ENCODE results near the gene PHF21B.

Gene PHF21B

DNA sequence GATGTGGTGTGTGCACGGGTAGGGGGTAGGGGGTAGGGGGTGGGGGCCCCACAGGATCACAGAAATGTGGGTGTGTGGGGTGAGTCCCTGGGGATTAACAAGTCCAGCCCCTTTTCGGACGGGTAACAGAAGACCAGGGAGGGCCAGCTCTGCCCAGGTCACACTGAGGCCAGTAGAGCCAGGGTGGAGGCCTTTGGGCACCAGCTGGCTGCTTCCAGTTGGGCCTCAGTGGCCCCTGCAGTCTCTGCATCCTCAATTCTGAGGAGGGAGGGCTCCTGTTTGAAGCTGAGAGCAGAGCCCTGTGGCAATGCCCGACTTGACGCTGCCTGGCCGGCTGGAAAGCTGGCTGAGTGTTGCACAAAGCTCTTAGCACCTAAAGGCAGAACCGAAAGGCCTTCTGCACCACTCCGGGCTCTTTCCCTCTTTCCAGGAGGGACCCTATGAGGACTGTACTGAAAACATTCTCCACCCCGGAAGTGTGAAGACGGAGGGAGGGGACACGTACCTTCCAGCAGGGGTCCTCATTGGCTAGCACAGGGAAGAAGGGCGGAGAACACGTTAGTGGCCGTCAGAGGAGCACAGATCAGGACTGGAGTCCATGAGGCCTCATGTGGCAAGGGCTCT is 120.4 kb downstream of the PHF21B start:
- TF ChIP-seq, protein P1, sequence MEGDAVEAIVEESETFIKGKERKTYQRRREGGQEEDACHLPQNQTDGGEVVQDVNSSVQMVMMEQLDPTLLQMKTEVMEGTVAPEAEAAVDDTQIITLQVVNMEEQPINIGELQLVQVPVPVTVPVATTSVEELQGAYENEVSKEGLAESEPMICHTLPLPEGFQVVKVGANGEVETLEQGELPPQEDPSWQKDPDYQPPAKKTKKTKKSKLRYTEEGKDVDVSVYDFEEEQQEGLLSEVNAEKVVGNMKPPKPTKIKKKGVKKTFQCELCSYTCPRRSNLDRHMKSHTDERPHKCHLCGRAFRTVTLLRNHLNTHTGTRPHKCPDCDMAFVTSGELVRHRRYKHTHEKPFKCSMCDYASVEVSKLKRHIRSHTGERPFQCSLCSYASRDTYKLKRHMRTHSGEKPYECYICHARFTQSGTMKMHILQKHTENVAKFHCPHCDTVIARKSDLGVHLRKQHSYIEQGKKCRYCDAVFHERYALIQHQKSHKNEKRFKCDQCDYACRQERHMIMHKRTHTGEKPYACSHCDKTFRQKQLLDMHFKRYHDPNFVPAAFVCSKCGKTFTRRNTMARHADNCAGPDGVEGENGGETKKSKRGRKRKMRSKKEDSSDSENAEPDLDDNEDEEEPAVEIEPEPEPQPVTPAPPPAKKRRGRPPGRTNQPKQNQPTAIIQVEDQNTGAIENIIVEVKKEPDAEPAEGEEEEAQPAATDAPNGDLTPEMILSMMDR (IDR thresholded peaks at IDR 0.05): no peak
- peak in 1 of 2 donors; percentile 51 for DNase-seq
- intact Hi-C loops (cut with DNase I; ENCODE audit: low total_unique reads): no loop called here
- Histone ChIP-seq H3K9me3 (no peaks in the 10 kb centered on the region), H3K27me3 (peaks cover 0 to 6% of the 10 kb centered on the region in 2 donors), H3K4me3 (no peak overlapping the region), H3K27ac (no peak overlapping the region), H3K4me1 (no peaks in the 10 kb centered on the region), H3K36me3 (no peaks in the 10 kb centered on the region)

DNA sequence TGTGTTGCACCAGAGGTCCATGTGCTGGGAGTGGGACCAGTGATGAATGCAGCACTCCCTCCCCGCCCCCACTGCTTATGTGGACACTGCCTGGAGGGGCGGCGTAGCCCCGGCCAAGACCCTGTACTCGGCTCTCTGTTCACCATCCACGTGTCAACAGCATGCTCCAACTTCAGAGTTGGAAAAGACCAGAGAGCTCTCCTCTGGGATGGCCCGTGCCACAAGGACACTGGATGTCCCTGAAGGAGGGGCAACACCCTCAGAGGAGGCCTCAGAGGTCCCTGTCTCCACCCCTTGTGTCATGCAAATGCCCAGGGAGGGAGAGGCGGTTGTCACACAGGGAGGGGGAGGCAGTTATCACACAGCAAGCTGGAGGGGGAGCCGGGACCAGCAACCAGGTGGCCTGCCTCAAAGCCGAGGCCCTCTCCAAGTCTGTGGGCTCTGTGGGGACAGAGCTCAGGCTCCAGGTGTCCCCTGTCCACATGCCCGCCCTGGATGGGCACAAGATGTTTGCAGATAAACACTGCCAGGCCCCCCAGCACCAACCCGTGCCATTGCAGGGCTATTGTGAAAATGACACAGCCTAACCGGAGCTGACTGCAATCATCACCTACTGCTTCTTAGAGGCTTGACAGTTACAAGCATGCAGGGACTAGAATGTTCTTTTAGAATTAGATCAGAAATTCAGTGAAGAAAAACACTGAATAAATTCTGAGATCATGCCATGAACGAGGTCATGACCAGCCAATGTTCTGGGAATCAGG is 121.1 kb downstream of the PHF21B start:
- peaks cover 0 to 6% of the 10 kb centered on the region in 2 donors for H3K27me3 ChIP-seq
- intact Hi-C loops (cut with DNase I; ENCODE audit: low total_unique reads): no loop called here
- H3K9me3 ChIP-seq: no peaks in the 10 kb centered on the region
- H3K4me1 ChIP-seq: no peaks in the 10 kb centered on the region
- no peak overlapping the region for H3K27ac ChIP-seq
- DNase-seq: peak in 1 of 2 donors; percentile 48
- no peak overlapping the region for H3K4me3 ChIP-seq
- TF ChIP-seq, protein P1 (IDR thresholded peaks at IDR 0.05): no peak
- no peaks in the 10 kb centered on the region for H3K36me3 ChIP-seq

DNA sequence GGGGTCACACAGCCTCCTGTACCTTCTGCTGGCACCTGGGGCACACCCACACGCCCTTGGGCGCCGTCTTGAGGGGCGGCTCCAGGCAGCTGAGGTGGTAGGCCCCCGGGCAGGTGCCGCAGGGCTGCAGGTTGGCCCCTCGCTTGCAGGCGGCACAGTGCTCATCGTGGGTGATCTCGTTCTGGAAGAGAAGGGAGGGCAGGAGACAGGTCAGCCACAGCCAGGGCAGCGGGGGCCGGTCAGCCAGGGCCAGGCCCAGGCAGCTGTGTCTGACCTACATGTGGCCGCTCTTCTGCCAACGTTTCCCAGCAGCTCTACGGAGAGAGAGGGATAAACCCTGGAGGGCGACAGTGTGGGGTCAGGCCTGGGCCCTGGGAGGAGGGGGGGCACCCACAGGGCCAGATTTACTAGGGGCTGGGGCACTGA is 121.9 kb downstream of the PHF21B start:
- Histone ChIP-seq H3K27ac (no peak overlapping the region), H3K9me3 (no peaks in the 10 kb centered on the region), H3K4me3 (no peak overlapping the region), H3K36me3 (no peaks in the 10 kb centered on the region), H3K4me1 (no peaks in the 10 kb centered on the region), H3K27me3 (peaks cover 0 to 6% of the 10 kb centered on the region in 2 donors)
- TF ChIP-seq, protein P1 (IDR thresholded peaks at IDR 0.05): no peak
- intact Hi-C loops (cut with DNase I; ENCODE audit: low total_unique reads): no loop called here
- peak in 1 of 2 donors; percentile 45 for DNase-seq

DNA sequence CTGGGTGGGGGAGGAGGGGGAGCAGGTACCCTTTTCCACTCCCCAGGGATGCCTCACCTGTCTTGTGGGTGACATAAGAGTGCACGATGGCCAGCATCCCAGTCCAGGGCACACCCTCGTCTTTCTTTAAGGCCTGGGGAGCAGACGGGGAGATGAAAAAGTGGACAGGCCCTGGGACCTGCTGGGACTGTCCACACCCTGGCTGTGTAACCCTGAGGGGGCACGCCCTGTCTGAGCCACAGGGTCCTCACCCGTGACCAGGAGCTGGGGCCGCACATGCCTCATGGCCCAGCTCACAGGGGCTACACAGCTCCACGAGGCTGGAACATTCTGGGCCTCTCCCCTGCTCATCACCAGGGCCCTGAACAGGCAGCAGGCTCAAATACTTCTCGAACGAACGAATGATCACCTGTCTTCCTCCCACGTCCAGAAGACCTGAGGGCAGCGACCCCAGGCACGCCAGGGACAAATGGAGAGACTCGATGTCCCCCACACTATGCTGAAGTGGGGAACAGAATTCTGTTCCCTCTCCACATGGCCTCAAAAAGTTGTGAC is 123.9 kb downstream of the PHF21B start:
- Histone ChIP-seq H3K27me3 (peaks cover 0 to 2% of the 10 kb centered on the region in 2 donors), H3K4me3 (no peak overlapping the region), H3K4me1 (no peaks in the 10 kb centered on the region), H3K9me3 (no peaks in the 10 kb centered on the region), H3K36me3 (no peaks in the 10 kb centered on the region), H3K27ac (no peak overlapping the region)
- intact Hi-C loops (cut with DNase I; ENCODE audit: low total_unique reads): no loop called here
- TF ChIP-seq, protein P1 (IDR thresholded peaks at IDR 0.05): no peak
- DNase-seq: peak in 1 of 2 donors; percentile 51

DNA sequence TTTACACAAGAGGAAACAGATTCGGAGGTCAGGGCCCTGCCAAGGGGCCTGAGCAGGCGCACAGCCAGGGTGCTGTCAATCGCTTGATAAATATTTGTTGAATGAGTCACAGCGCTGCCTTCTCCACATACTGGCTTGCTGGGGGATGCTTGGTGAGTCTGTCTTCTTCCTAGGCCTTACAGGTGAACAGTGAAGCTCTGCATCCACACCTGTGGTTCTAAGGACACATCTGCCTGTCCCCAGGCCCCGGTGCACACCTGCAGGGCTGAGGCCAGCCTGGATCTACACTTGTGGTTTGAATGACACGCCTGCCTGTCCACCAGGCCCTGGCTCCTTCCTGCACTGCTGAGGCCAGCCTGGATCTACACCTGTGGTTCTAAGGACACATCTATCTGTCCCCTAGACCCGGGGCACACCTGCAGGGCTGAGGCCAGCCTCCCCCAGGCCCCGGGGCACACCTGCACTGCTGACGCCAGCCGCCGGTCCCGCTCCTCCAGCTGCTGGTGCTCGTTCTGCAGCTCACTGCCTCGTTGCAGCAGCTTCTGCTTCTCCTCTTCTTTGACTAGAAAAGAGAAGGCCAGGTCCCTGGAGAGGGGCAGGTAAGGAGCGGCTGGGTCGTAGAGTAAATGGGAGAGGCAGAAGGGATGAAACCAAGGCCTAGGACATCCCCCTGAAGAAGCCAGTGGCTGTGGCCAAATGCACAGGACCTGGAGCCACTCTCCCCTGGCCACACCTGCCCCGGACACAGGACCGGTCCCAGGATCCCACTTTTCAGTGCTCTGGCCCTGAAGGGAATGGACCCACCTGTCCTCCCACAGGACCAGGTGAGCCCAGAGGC is 124.6 kb downstream of the PHF21B start:
- intact Hi-C loops (cut with DNase I; ENCODE audit: low total_unique reads): no loop called here
- H3K27me3 ChIP-seq: peaks cover 0 to 2% of the 10 kb centered on the region in 2 donors
- no peak overlapping the region for H3K27ac ChIP-seq
- no peaks in the 10 kb centered on the region for H3K4me1 ChIP-seq
- no peak overlapping the region for H3K4me3 ChIP-seq
- TF ChIP-seq, protein P1 (IDR thresholded peaks at IDR 0.05): no peak
- no peaks in the 10 kb centered on the region for H3K9me3 ChIP-seq
- DNase-seq: peak in 1 of 2 donors; percentile 54
- no peaks in the 10 kb centered on the region for H3K36me3 ChIP-seq

Data from tibial artery (tissue), 4 donors.